Suppressor macrophage treated with lipopolysaccharide for 4 hours (primary cell): ENCODE measurements around the gene ARL3.

Experiments used
- DNase-seq: peaks from one replicate; pipeline ENCODE4 v3.0.0-alpha.2; 2020

ARL3 gene

DNA sequence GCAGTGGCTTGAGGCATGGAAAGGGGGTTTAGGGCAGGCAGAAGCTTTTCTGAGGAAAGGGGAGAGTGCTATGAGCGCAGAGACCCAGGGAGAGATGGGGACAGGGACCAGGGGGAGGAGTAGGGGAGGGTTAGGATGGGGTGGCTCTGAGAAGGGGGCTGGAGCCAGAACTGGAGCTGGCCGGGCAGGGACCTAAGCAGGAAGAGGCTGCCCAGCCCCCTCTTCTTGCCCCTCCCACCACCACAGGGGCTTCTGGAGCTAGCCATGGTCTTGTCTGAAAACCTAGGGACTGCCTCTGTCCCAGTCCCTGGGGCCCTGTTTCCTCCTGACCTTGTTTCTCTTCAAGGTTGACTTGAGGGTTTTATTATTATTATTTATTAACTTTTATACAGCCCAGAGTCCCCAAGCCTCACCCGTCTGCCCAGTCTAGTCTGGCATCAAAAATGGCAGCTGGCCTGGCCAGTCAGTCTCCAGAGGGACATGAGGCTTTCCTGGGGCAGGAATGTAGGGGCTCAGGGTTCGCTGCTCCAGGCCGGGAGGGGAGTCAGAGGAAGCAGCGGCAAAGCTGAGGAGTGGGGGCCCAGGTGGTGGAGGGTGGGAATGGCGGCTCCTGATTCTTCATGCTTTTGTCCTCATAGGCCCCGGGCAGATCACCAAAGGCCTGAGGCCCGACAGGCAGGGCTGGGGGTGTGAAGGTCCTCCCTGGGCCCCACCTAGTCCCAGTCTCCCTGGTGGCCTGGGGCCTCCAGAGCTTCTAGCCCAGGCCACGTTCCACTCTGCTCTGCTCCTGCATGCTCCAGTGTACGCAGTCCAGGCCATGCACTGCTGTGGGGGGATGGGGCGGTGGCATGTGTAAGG lies 64.2 kb downstream of the ARL3 start:
- no peak for DNase-seq

DNA sequence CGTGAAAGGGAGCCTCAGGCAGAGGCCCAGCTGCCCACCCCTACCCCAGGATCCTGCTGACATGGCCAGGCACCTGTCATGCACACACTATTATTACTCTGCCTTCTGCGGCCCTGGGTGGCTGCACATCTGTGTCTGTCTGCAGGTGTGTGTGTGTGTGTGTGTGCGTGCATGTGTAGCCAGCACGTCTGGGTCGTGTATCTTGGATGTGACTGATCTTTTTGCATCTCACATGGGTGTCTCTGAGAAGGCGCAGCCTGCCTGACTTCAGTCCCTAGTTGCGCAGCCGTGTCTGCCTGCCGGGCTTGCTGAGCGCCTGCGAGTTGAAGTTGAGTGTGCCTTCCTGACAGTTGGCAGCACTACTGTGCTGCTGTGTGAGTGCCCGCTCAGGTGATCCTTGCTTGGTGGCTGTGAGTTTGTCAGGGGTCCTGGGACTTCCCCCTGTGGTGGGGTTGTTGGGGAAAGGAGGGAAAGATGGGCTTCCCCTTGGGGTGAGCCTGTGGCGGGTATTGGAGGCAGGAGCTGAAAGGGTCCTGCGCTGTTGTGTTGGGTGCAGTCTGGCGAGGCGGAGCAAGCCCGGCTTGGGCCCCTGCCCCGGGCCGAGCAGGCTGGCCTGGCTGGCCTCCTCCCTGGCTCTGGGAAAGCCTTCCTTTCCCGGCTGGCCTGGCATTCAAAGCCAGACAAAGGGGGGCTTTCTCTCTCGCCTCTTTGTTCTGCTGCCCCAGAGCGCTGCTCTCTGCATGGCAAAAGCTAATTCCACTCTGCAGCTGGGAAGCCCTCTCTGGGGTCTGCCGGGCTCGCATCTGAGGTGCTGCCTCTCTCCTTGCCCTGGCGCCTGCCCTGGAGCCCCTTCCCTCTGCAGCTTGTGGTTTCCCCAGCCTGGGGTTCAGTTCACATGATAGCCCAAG lies 65.1 kb downstream of the ARL3 start:
- no peak for DNase-seq

DNA sequence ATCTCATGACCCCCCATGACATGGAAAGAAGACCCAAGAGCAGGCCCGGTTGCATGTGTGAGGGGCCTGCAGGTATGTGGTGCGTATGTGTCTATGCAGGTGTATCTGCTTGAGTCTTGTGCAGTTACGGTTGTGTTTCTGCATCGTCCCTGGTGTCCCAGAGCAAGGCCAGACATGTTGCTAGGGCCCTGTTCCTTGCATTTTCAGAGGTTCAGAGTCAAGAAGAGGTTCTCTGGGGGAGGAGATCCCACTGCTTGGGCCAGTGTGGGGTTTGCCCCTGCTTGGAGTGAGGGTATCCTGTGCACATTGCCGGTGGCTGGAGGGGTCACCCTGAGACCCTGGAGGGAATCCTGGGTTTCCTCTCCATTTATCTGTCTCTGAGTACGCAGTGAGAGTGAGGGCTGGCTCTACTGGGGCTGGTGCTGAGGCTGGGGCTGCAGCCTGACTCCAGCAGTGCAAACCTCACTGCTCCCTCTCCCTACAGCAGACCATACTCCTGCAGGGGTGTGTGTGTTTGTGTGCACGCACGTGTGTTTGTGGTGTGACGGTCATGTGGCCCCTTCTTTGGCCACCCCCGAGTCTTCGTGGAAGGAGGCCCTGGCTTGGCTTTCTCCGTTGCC lies 65.8 kb downstream of the ARL3 start:
- no peak for DNase-seq

DNA sequence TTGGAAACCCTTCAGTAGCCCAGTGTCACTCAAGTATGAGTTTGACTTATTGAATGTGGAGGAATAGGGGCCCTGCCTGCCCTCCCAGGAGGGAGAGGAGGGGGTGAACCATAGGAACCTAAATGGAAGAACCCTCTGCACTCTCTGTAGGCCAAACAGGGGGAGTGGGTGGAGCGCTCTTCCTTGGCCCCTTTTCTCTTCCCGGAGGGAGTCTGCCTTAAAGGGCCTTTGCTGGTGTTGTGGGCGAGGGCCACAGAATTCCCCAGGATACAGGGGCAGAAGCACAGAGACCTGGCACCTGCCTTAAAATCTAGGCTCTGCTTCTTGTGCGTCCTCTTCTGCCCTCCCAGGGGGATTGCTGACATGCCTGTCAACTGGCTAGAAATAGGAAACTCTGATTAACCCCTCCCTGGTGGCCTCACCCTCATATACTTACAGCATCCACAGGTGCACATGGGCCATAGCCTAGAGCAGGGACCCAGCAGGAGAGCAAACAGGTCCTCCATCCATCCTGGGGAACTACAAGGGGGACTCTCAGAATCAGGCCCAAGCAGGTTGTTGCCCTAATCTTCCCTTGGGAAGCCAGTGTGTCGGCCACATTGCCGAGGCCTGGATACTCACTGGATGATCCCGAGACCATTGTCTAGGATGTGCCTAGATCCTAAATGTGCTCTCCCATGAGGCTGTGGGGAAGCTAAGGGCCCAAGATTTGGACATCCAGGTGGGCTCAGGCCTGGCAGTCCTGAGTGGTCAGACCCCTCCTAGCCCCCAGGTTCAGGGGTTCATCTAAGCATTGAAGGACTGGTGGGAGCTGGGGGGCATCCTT lies 66.5 kb downstream of the ARL3 start:
- DNase-seq, result no peak

DNA sequence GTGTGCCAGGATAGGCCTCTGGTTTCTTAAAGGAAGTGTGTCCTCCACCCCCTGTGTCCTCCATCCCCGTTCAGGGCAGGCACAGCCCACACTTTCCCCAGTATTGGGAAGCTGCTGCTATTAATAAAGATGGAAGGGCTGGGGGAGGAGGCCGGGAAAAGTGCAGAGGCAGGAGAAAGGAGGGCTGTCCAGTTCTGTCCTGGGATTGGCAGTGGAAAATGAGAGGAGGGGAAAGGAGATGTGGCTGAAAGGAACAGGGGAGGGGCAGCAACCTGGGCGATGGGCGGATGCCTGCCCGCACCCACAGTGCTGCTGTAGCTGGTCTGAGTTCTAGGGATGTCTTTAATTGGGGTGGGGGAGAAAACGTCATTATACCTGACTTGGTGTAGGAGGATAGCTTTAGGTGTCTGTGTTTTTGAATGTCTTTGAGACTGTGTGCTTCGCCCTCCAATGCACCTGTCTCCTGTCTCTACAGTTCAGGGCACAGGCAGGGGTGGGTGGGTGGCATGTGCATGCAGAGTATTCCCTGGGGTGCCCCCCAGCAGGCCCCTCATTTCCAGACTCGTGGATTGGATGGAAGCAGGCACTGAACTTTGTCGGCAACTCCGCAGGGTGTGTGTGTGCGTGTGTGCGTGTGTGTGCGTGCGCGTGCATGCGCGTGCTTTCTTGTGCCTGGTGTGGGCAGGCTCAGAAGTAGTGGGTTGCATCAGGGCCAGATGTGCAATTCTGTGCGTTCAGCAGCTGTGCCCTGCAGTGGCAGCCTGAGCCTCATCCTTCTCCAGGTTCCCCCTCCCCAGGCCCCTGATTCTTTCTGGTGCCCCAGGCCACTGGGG lies 67.4 kb downstream of the ARL3 start:
- DNase-seq, result peak; percentile 41

DNA sequence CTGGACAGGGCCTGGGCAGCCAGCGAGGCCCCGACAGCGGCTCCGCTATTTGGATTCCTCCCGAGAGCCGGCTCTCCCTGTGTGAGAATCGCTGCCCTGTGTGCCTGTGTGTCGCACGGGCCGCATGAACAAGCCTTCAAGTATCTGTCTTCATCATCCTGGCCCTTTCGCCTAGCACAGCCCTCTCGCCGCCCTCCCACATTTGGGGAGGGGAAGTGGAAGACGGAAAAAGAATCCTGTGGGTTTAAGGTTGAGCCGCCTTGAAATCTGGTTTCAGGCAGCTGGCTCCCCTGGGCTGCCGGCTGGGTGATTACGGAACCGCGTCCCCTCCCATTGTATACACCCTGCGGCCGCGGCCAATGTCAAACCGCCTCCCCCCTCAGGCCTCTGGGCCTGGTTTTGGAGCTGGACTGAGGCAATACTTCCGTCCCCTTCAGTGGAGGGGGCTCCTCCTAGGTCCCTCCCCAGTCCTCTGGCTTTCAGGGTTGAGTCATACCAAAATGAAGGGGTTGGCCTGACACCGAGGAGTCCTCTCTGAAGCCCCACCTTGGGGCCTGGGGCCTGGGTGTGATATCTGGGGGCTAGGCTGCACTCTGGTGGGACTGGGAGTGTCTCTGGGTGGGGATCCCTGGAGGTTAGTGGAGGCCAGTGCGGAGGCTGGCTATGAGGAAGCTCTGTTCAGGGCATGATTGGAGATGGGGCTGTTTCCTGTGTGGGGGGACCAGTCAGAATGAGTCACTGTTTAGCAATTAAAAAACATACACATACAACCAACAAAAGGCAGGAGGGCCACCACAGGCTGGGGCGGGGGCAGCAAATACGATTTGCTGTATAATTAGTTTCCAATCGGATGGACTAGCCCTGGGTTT lies 68.2 kb downstream of the ARL3 start:
- peak; percentile 95 for DNase-seq

DNA sequence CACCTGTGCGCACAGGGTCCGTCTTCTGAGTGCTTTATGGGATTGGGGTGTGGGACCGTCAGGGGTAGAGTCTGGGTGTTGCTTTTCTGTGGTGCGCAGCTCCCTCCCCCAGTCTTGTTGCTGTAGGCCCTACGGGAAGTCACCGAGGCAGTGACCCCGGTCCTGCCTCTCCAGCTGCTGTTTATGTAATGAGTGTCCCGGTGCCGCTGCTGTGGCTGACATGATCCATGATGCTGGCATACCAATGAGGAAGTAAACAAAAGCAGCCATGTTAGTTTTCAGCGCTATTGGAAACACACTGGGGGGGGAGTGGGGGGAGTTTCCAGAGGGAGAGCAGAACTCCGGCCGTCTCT lies 68.8 kb downstream of the ARL3 start:
- peak; percentile 88 for DNase-seq

DNA sequence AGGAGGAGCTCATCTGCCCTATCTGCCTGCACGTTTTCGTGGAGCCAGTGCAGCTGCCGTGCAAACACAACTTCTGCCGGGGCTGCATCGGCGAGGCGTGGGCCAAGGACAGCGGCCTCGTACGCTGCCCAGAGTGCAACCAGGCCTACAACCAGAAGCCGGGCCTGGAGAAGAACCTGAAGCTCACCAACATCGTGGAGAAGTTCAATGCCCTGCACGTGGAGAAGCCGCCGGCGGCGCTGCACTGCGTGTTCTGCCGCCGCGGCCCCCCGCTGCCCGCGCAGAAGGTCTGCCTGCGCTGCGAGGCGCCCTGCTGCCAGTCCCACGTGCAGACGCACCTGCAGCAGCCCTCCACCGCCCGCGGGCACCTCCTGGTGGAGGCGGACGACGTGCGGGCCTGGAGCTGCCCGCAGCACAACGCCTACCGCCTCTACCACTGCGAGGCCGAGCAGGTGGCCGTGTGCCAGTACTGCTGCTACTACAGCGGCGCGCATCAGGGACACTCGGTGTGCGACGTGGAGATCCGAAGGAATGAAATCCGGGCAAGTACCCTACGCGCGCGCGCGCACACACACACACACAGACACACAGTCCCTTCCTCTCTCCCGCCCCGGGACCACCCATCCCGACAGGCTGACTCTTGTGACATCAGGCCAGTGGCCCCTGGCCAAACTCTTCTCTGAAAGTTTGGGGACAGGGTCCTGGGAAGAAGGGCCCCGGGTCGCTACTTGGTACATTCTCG lies 69.4 kb downstream of the ARL3 start:
- peak; percentile 47 for DNase-seq

DNA sequence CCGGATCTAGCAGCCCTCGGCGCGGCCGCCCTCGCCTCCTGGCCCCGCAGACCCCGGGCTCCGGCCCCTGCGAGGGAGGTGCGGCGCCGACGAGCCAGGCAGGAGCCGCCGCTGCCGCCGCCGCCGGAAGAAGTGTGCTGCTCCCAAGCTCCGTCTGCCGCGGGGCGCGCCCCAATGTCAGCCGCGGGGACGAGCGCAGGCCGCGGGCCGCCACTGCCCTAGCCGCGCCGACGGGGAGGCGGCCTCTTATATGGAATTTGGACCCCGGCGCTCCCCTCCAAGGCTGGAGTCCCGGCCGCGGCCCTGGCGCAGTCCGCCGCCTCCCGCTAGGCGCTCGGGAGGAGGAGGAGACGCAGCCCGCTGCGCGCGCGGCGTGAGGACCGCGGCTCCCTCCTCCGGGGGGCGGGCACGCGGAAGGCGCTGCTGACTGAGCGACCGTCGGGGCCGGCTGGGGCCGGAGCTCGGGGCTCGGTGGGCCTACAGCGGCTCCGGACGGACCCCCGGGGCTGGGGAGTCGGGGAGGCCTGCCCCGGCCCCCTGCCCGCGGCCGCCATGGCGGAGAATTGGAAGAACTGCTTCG lies 70.0 kb downstream of the ARL3 start, which contains the start of gene TRIM8:
Gene TRIM8 (plus strand): TSS at position 414 of the 580 bp plus-strand sequence. CDS start 139 bp downstream, at position 553.
- peak; percentile 61 for DNase-seq

DNA sequence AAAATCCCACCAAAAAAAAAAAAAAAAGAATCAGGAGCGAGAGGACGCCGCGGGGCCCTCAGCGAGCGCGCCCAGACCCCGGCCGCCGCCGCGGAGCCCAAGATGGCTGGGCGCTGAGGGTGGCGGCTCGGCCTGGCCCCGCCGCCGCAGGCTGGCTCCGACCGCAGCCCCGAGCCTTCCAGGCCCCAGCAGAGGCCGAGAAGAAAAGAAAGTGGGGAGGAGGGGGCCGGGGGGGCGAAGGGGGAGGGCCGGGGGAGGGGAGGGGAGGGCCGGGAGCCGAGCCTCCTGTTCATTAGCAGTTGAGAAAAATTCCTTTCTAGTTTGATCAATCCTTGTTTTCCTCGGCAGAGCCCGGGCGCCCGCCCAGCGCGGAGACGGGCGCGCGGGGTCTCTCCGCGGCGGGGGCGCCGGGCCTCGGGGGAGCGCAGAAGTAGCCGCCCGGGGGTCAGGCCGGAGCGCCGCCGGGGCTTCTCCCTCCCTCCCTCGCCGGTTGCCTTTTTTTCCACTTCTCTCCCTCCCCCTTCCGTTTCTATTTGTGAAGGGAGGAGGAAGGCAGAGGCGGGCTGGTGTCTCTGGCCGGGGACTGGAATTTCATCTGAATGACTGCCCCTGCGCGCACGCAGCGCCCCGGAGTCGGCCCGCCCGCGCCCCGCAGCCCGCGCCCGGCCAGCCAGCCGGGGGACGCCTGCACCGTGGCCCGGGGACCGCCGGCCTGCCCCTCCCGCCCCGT lies 70.7 kb downstream of the ARL3 start:
- DNase-seq, result peak; percentile 79

DNA sequence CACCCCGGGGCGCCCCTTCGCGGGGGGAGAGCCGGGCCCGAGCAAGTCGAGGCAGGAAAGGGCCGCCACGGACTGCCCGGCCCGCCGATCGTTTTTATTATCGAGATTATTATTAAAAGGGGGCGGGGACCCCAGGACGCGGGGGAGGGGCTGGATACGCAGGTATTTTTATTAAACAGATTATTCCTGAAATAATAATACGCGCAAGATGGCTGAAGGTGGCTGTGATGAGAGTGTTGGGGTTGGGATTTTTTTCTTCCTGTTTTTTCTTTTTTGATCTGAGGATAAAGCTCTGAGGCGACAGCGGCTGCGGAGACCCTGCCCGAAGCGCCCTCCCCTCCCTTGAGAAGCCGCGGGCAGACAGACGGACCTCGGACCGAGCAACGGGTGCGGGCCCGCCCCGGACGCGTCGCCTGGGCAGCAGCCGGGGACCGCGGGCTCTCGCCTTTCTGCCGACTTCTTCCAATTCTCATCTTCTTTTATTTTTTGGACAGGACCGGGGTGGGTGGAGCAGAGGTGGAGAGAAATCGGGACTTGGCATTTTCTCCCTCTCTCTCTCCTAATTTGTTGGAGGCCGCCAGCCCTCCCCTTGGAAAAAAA lies 71.4 kb downstream of the ARL3 start:
- peak; percentile 45 for DNase-seq

DNA sequence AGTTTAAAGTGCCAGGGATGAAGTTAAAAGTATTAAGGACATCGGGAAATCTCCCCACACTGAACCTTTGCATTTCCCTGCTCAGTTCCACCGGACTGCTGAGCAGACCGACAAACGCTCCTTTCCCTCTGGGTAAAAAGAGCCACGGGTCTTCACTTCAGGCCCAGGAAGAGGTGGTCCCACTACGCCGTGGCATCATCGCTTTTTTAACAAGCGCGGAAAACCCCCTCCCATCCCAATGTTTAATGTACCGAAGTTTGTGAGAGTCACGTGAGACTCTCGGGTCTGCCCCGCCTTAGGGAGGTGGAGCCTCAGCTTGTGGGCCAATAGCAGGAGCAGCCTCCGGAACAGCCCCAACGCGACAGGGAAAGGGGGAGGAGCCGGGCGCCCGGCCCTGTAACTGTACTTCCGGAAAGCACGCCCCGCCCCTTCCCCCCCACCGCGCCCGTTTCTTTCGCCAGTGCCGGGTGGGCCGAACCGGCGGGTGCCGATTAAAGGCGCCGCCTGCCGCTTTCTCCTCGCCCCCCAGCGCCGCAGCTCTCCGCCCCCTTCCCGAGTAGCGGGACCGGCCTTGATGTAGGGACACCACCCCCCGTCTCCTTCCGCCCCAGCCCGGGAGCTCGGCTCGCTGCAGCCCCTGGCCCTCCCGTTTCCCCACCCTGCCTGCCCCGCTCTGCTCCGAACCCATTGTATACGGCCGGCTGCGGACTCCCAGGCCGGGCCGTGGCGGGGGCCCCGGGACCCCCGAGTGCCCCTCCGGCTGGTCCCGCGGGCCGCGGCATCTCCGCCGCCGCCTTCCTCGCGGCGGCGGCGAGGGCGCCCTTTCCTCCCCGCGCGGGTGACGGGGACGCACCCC lies 72.1 kb downstream of the ARL3 start:
- peak; percentile 98 for DNase-seq

DNA sequence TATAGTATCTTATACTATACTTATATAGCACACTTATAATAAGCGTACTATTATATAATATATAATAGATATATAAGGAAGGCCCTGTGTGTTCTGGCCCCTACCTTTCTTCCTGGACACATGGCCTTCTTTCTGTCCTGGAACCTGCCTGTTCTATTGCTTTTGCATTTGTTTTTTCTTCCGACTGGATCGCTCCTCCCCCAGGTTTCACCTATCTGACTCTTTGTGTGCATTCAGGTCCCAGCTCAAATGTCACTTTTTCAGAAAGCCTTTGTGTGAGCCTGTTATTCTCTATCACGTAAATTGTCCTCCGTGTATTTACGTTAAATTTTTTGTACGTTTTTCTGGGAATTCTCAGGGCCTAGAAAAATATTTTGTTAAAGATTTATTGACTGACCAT lies 72.8 kb downstream of the ARL3 start:
- DNase-seq, result no peak

DNA sequence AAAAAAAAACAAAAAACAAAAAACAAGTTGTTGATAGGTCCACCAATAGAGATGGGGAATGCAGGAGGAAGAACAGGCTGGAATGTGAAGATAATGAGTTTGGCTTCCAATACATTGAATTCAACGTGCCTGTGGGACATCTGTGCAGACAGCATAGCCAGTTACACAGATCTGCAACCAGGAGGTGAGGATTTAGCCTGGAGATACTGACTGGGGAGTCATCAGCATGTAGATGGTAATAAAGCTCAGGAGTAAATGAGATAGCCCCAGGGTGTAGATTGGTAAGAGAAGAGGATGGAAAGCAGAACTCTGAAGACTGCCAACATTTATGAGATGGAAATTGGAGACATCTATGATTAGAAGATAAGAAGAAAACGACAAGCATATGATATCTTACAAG lies 74.7 kb downstream of the ARL3 start:
- DNase-seq, result no peak

DNA sequence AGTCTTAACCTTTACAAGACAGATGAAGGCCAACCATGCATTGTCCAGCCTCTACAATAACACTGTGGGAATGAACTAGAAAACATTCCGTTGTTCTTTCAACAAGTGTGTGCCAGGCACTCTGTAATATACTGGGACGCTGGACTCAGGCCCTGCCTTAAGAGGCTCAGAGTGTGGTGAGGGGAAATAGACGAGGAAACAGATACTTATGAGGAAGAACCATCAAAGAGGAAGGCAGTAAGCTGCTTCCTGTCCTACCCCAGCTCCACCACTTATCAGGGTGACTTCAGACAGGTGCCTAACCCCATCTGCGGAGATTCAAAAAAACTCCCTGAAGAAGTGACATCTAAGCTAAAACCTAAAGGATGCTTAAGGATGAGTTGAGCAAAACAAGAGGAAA lies 78.8 kb downstream of the ARL3 start:
- peak; percentile 30 for DNase-seq

DNA sequence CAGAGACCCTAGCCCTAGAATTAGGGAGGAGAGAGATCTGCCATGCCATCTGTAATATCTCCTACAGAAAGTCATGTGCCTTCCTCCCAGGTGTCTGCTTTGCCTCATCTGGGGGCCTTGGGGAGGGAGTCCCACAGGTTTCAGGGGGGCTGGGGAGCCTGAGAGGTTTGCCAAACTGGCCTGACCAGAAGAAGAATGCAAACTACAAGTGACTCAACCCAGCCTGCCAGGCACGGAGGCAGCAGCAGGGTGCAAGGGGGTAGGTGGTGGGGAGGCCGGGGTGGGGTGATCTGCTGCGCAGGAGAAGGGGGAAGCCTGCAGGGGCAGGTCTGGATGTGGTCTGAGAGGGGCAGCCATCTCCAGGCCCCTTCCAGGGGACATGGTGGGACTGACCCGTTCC lies 79.5 kb downstream of the ARL3 start:
- no peak for DNase-seq

DNA sequence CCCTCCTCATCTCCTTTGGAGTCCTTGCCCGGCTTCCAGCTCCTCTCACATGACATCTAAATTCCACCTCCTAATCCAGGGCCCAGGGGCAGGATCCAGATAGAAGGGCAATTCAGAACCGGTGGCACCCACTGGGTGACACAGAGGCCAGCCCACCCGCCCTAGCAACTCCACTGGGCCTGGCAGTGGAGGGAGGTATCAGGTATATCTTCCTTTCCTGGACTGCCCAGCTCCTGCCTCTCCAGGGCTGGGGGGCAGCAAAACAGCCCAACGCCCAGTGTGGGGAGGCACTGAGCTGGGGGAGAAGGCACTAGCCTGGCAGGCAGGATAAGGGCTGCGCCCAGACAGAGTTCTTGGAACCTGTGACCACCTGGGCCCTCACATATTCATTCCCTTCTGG lies 80.3 kb downstream of the ARL3 start:
- no peak for DNase-seq
